ENCODE results near the gene CNPPD1.

DNA sequence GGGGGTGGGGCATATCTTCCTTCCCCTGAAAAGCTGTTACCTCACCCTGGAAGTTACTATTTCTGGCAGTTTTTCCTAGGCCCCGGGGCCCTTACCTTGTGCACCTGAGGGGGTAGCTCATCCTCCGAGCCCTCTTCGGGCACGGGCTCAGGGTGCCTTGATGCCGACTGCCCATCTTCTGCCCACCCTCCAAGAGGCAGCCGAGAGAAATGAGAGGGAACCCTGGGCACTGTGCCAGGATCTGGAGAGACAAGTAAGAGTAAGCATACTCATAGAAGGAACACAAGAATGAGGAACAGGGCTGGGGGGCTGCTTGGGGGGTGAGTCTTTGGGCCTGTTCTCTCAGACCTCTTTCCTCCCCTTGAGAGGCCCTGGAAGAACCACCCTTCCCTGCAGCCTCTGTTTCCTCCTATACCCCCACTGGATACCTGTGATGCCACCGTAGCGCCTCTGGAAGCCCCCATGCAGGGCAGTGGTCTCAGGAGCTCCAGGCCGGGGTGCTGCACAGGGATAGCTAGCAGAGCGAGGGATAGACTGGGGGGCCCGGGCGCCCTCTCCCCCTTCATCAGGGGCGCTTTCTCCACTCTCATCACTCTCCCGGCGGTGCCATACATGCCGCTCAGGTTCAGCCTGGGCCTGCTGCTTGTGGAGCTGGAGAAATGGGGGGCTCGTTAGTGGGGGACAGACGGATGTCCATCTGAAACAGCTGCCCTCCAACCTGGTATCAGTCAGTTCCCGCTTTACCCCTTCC lies 44.1 kb upstream of the CNPPD1 start:
- TF ChIP-seq, protein P1, sequence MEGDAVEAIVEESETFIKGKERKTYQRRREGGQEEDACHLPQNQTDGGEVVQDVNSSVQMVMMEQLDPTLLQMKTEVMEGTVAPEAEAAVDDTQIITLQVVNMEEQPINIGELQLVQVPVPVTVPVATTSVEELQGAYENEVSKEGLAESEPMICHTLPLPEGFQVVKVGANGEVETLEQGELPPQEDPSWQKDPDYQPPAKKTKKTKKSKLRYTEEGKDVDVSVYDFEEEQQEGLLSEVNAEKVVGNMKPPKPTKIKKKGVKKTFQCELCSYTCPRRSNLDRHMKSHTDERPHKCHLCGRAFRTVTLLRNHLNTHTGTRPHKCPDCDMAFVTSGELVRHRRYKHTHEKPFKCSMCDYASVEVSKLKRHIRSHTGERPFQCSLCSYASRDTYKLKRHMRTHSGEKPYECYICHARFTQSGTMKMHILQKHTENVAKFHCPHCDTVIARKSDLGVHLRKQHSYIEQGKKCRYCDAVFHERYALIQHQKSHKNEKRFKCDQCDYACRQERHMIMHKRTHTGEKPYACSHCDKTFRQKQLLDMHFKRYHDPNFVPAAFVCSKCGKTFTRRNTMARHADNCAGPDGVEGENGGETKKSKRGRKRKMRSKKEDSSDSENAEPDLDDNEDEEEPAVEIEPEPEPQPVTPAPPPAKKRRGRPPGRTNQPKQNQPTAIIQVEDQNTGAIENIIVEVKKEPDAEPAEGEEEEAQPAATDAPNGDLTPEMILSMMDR (IDR thresholded peaks at IDR 0.05) = no peak
- no peak for TF ChIP-seq POLR2A (IDR thresholded peaks at IDR 0.05)
